ENCODE measurements around the gene SULT4A1. TPM values are rescaled to one million over a fixed set of nuclear protein-coding genes. Genes with fewer than 3 reads are reported as not detected.

The SULT4A1 gene
- total RNA-seq, 5 donors from 2014 or later (not counting 1 experiment from before 2014, with no cell fraction given): not detected

DNA sequence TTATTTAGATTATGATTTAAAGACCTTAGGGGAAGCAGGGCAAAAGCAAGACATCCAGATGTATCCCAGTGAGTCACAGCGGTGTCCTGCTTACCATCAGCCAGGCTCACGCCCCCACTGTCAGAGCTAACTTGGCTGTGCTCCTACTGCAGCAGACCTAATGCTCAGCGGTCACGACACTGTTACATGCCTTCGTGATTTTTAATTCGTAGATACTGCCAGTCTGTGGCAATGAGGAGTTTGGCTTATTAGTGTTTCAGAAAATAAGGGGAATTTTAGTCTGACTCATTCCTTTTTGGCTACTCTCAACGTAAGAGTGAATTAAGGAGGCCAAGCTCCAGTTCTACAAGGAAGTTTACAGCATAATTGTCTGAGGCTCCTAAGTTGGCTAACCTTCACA is 72.9 kb downstream of the SULT4A1 start:
- H3K27me3 ChIP-seq (replicated peaks in 1 of 2; ENCODE audit: control insufficient read depth in 2 of 2, extremely low read depth in 1 of 2, insufficient read depth in 2 of 2, low read length in 1 of 2): no peaks in the 10 kb centered on the region
- DNase-seq (no peak), ATAC-seq (replicated peaks in 1 of 4) (no peak)
- ChIA-PET POLR2A (no interaction called here), CTCF (no interaction called here)
- Mint-ChIP-seq H3K36me3 (no peaks in the 10 kb centered on the region), H3K4me1 (no peaks in the 10 kb centered on the region), H3K27ac (no peak overlapping the region), H3K4me3 (no peak overlapping the region), H3K9me3 (no peaks in the 10 kb centered on the region), H3K27me3 (peaks cover 24% of the 10 kb centered on the region in 2 donors)
- WGBS (ENCODE audit: insufficient coverage): 89% methylated on average over 6 of the region's 7 CpGs
- H3K27ac ChIP-seq (ENCODE audit: low read length): no peak overlapping the region
- H3K9me3 ChIP-seq: no peaks in the 10 kb centered on the region
- no peaks in the 10 kb centered on the region for H3K4me1 ChIP-seq (ENCODE audit: control insufficient read depth in 1 of 2, extremely low read depth in 1 of 2, insufficient read depth in 2 of 2, low read length in 2 of 2)
- no peaks in the 10 kb centered on the region for H3K36me3 ChIP-seq (ENCODE audit: control insufficient read depth in 2 of 2, extremely low read depth in 1 of 2, insufficient read depth in 1 of 2, low read length in 1 of 2)
- H3K4me3 ChIP-seq (ENCODE audit: control insufficient read depth in 1 of 2, extremely low read depth in 1 of 2, low read length in 1 of 2): no peak overlapping the region

DNA sequence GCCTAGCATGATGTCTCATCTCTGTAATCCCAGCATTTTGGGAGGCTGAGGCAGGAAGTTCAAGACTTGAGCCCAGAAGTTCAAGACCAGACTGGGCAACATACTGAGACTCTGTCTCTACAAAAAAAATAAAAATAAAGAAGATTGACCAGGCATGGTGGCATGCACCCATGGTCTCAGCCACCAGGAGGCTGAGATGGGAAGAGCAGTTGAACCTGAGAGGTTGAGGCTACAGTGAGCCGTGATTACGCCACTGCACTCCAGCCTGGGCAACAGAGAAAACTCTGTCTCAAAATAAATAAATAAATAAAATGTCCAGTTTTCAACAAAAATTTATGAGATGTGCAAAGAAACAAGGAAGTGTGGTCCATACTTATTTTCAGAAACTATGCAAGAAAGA is 78.5 kb downstream of the SULT4A1 start:
- Histone ChIP-seq H3K27ac (ENCODE audit: low read length) (no peak overlapping the region), H3K9me3 (no peaks in the 10 kb centered on the region), H3K4me1 (ENCODE audit: control insufficient read depth in 1 of 2, extremely low read depth in 1 of 2, insufficient read depth in 2 of 2, low read length in 2 of 2) (no peaks in the 10 kb centered on the region), H3K4me3 (ENCODE audit: control insufficient read depth in 1 of 2, extremely low read depth in 1 of 2, low read length in 1 of 2) (no peak overlapping the region), H3K27me3 (replicated peaks in 1 of 2; ENCODE audit: control insufficient read depth in 2 of 2, extremely low read depth in 1 of 2, insufficient read depth in 2 of 2, low read length in 1 of 2) (no peaks in the 10 kb centered on the region), H3K36me3 (ENCODE audit: control insufficient read depth in 2 of 2, extremely low read depth in 1 of 2, insufficient read depth in 1 of 2, low read length in 1 of 2) (no peaks in the 10 kb centered on the region)
- POLR2A ChIA-PET: no interaction called here
- no peaks in the 10 kb centered on the region for H3K9me3 Mint-ChIP-seq
- no peaks in the 10 kb centered on the region for H3K4me1 Mint-ChIP-seq
- DNase-seq (no peak), ATAC-seq (replicated peaks in 1 of 4) (no peak)
- H3K27ac Mint-ChIP-seq: no peak overlapping the region
- no CpG with 5 or more reads among the region's 2 CpGs for WGBS (ENCODE audit: insufficient coverage)
- peaks cover 20 to 28% of the 10 kb centered on the region in 2 donors for H3K27me3 Mint-ChIP-seq
- CTCF ChIA-PET: no interaction called here
- no peak overlapping the region for H3K4me3 Mint-ChIP-seq
- H3K36me3 Mint-ChIP-seq: no peaks in the 10 kb centered on the region

DNA sequence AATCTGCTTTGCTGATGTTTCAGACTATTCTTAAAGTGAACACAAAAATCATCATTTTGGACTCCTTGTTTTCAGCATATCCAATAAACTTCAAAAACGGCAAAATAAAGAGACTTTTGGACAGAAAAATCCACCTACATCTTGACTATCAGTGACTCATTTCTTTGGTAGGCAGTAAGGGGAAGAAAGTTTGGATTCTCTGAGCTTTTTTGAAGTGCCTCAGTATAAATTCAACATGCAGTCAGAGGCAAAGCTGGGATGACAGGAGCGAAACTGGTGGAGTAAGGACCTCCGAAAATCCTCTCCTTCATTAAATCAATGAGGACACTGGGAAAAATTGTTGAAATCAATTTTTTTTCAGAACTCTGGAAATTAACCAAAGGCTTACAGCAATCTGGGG is 79.9 kb downstream of the SULT4A1 start:
- Histone ChIP-seq H3K4me1 (ENCODE audit: control insufficient read depth in 1 of 2, extremely low read depth in 1 of 2, insufficient read depth in 2 of 2, low read length in 2 of 2) (no peaks in the 10 kb centered on the region), H3K4me3 (ENCODE audit: control insufficient read depth in 1 of 2, extremely low read depth in 1 of 2, low read length in 1 of 2) (no peak overlapping the region), H3K9me3 (no peaks in the 10 kb centered on the region), H3K27ac (ENCODE audit: low read length) (no peak overlapping the region), H3K36me3 (ENCODE audit: control insufficient read depth in 2 of 2, extremely low read depth in 1 of 2, insufficient read depth in 1 of 2, low read length in 1 of 2) (no peaks in the 10 kb centered on the region), H3K27me3 (replicated peaks in 1 of 2; ENCODE audit: control insufficient read depth in 2 of 2, extremely low read depth in 1 of 2, insufficient read depth in 2 of 2, low read length in 1 of 2) (no peaks in the 10 kb centered on the region)
- H3K36me3 Mint-ChIP-seq: no peaks in the 10 kb centered on the region
- DNase-seq (no peak), ATAC-seq (replicated peaks in 1 of 4) (no peak)
- no peak overlapping the region for H3K27ac Mint-ChIP-seq
- ChIA-PET CTCF (no interaction called here), POLR2A (no interaction called here)
- H3K4me3 Mint-ChIP-seq: no peak overlapping the region
- H3K27me3 Mint-ChIP-seq: peaks cover 18 to 22% of the 10 kb centered on the region in 2 donors
- no peaks in the 10 kb centered on the region for H3K4me1 Mint-ChIP-seq
- no peaks in the 10 kb centered on the region for H3K9me3 Mint-ChIP-seq
- WGBS (ENCODE audit: insufficient coverage): no CpG with 5 or more reads among the region's 3 CpGs

DNA sequence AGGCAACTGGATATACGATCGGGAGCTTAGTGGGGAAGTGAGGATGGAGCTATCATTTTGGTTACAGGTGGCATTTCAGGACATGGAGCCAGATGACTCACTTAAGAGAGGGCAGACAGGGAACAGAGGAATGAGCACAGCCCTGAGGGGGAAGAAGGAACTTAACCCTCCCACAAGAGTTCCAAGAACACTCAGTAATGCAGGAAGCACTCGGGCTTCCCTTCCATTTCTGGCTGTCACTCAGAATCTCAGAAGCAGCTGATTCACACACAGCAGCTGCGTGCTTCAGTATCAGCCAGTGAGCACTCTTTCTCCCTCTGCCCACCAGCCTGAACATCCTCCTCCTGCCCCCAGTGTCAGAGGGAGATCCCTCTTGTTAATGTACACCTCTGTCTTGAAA is 85.0 kb downstream of the SULT4A1 start:
- Mint-ChIP-seq H3K27ac (no peak overlapping the region), H3K9me3 (no peaks in the 10 kb centered on the region), H3K4me3 (no peak overlapping the region), H3K4me1 (no peaks in the 10 kb centered on the region), H3K27me3 (peaks cover 9 to 10% of the 10 kb centered on the region in 2 donors), H3K36me3 (no peaks in the 10 kb centered on the region)
- H3K27ac ChIP-seq (ENCODE audit: low read length): no peak overlapping the region
- no peaks in the 10 kb centered on the region for H3K36me3 ChIP-seq (ENCODE audit: control insufficient read depth in 2 of 2, extremely low read depth in 1 of 2, insufficient read depth in 1 of 2, low read length in 1 of 2)
- POLR2A ChIA-PET: no interaction called here
- 38% methylated on average over 4 of the region's 4 CpGs for WGBS (ENCODE audit: insufficient coverage)
- H3K9me3 ChIP-seq: no peaks in the 10 kb centered on the region
- ATAC-seq (replicated peaks in 1 of 4): no peak
- H3K27me3 ChIP-seq (replicated peaks in 1 of 2; ENCODE audit: control insufficient read depth in 2 of 2, extremely low read depth in 1 of 2, insufficient read depth in 2 of 2, low read length in 1 of 2): peaks cover 0 to 3% of the 10 kb centered on the region in 2 experiments
- DNase-seq: no peak
- no peak overlapping the region for H3K4me3 ChIP-seq (ENCODE audit: control insufficient read depth in 1 of 2, extremely low read depth in 1 of 2, low read length in 1 of 2)
- H3K4me1 ChIP-seq (ENCODE audit: control insufficient read depth in 1 of 2, extremely low read depth in 1 of 2, insufficient read depth in 2 of 2, low read length in 2 of 2): no peaks in the 10 kb centered on the region
- CTCF ChIA-PET: interaction anchor here in 1 of 2 donors (0.6 kb wide), 1 partner anchor 18 kb away, joined by 6 read pairs; no protein-coding TSS in a partner anchor

DNA sequence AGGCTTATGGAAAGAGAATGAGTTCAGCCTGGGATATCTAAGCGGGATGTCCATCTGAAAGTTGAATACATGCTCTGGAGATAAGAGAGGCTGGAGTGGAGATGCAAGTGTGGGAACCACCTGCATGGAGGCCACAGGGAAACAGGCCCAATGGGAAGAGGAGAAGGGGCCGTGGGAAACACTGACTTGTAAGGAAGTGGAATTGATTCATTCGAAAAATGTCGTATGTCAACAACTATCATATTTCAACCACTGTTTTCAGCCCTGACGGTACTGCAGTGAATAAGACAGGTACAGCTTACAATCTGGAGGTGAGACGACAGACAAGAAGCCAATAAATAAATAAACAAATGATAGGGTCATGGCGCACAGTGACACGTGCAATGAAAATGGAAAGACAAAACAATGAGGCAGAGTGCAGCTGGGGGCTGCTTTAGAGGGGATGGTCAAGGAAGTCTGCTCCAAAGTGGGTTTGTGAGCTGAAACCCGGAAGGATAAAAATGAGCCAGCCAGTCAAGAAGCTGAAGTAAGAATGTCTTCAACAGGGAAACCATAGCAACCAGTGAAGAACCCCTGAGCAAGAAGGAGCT is 86.1 kb downstream of the SULT4A1 start:
- Mint-ChIP-seq H3K4me3 (no peak overlapping the region), H3K9me3 (no peaks in the 10 kb centered on the region), H3K27me3 (peaks cover 6 to 12% of the 10 kb centered on the region in 2 donors), H3K4me1 (no peaks in the 10 kb centered on the region), H3K27ac (no peak overlapping the region), H3K36me3 (no peaks in the 10 kb centered on the region)
- ChIA-PET POLR2A (no interaction called here), CTCF (no interaction called here)
- 97% methylated on average over 5 of the region's 9 CpGs for WGBS (ENCODE audit: insufficient coverage)
- Histone ChIP-seq H3K36me3 (ENCODE audit: control insufficient read depth in 2 of 2, extremely low read depth in 1 of 2, insufficient read depth in 1 of 2, low read length in 1 of 2) (no peaks in the 10 kb centered on the region), H3K27ac (ENCODE audit: low read length) (no peak overlapping the region), H3K4me1 (ENCODE audit: control insufficient read depth in 1 of 2, extremely low read depth in 1 of 2, insufficient read depth in 2 of 2, low read length in 2 of 2) (no peaks in the 10 kb centered on the region), H3K9me3 (no peaks in the 10 kb centered on the region), H3K27me3 (replicated peaks in 1 of 2; ENCODE audit: control insufficient read depth in 2 of 2, extremely low read depth in 1 of 2, insufficient read depth in 2 of 2, low read length in 1 of 2) (peaks cover 0 to 6% of the 10 kb centered on the region in 2 experiments), H3K4me3 (ENCODE audit: control insufficient read depth in 1 of 2, extremely low read depth in 1 of 2, low read length in 1 of 2) (no peak overlapping the region)
- ATAC-seq (replicated peaks in 1 of 4) (no peak), DNase-seq (no peak)

Other genes starting within 250 kb of the SULT4A1 start
- gene EFCAB6, start 50.2 kb downstream of the SULT4A1 start, total RNA-seq: under 1 TPM; 0.26 to 0.89 (median 0.53) TPM
- not detected for gene PNPLA5, start 29.5 kb upstream of the SULT4A1 start, total RNA-seq
- gene PNPLA3, start 61.3 kb upstream of the SULT4A1 start, total RNA-seq: under 1 TPM in 3 of 5 donors, not detected in 2; 0.13 to 0.26 (median 0.16) TPM
- gene SAMM50, start 92.9 kb upstream of the SULT4A1 start, total RNA-seq: 10 to 100 TPM; 27.1 to 40.4 (median 33.2) TPM
- gene PARVB, start 161.8 kb upstream of the SULT4A1 start, total RNA-seq: 10 to 100 TPM in 2 of 5 donors, 1 to 10 TPM in 3; 5.9 to 13.8 (median 8.2) TPM